ENCODE results near the gene ITPKC.
"Not testable (repeated sequence)": the region's sequence is repeated elsewhere in the genome, so short reads cannot be mapped to it uniquely, and the experiment has no call there.

ITPKC gene

DNA sequence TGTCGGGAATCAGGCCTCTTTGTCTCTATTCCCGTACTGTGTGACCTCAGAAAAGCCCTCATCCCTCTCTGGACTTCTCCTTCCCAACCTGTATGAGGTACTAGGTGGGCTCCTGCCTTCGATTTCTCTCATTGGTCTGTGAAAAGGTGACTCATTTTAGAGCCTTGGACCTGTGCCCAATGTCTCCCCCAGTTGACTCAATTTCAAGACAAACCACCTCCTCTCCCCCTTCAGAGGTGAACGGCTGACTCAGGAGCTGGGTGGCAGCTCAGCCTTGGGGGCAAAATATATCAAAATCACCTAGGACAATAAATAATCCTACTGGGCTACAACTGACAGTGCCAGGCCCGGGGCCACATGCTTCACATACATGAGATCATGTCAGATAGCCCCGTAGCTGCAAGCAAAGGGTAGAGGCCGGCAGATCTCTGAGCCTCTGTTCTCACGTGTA lies 856 bp upstream of the ITPKC start:
- peak; percentile 49 for DNase-seq (ENCODE audit: low spot score)

DNA sequence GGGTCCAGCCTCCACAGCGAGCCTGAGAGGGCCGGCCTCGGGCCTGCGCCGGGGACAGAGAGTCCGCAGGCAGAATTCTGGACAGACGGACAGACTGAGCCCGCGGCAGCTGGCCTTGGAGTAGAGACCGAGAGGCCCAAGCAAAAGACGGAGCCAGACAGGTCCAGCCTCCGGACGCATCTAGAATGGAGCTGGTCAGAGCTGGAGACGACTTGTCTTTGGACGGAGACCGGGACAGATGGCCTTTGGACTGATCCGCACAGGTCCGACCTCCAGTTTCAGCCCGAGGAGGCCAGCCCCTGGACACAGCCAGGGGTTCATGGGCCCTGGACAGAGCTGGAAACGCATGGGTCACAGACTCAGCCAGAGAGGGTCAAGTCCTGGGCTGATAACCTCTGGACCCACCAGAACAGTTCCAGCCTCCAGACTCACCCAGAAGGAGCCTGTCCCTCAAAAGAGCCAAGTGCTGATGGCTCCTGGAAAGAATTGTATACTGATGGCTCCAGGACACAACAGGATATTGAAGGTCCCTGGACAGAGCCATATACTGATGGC lies 490 bp downstream of the ITPKC start:
- DNase-seq (ENCODE audit: low spot score): no peak

DNA sequence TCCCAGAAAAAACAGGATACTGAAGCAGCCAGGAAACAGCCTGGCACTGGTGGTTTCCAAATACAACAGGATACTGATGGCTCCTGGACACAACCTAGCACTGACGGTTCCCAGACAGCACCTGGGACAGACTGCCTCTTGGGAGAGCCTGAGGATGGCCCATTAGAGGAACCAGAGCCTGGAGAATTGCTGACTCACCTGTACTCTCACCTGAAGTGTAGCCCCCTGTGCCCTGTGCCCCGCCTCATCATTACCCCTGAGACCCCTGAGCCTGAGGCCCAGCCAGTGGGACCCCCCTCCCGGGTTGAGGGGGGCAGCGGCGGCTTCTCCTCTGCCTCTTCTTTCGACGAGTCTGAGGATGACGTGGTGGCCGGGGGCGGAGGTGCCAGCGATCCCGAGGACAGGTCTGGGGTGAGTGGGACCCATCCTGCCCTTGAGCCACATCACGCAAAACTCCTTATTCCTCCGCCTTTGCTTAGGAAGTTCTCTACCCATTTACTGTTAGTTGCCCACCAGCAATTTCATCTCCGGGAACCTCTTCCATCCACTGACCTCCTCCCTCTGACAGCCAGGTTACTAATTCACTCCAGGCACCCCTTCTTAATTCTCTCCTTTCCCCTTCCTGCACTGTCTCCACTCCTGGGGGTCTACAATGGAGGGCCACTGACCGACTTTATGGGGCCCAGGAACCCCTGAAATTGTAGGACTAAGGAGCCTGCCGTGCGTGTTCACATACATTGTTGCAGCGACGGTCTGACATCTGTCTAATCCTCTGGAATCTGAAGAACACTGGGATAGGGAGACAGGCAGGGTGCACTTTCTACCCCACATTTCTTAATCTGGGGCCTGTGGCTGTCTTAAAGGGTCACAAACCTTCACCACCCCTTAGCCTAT lies 1.2 kb downstream of the ITPKC start:
- no peak for DNase-seq (ENCODE audit: low spot score)

DNA sequence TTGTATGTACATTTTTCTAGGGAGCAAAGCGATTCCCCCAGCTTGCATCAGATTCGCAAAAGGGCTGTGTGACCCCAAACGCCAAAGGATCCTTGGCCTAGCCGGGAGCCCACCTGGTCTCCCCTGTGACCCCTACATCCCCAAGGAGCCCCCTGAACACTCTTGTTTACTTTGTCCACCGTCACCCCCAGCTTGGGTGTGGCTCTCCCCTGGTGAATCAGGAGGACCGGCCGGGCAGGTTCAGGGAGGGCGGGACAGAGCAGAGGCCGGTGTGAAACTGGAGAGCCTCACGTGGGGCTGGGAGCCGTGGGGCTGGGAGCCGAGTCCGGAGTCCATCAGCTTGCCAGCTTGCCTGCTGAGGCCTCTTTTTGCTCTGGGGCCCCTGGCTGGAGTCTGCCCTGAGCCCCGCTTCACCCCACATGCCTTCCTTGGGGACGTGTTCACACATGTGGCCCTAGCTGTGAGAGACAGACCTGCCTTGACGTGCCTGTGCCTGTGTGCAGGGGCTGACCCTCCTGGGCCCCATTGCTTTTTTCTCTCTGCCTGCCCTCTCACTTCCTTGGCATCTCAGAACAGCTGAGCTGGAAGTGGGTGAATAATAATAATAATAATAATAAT lies 2.0 kb downstream of the ITPKC start:
- DNase-seq (ENCODE audit: low spot score): no peak

DNA sequence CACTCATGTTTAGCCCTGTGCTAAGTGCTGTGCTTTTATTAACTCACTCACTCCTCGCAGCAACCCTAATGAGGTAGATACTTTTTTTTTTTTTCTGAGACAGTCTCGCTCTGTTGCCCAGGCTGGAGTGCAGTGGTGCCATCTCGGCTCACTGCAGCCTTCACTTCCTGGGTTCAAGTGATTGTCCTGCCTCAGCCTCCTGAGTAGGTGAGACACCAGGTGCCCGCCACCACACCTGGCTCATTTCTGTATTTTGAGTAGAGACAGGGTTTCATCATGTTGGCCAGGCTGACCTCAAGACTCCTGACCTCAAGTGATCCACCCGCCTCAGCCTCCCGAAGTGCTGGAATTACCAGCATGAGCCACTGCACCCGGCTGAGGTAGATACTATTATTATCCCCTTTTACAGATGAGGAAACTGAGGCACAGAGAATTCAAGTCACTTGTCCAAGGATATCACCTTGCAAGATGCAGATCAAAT lies 2.5 kb downstream of the ITPKC start:
- no peak for DNase-seq (ENCODE audit: low spot score)

DNA sequence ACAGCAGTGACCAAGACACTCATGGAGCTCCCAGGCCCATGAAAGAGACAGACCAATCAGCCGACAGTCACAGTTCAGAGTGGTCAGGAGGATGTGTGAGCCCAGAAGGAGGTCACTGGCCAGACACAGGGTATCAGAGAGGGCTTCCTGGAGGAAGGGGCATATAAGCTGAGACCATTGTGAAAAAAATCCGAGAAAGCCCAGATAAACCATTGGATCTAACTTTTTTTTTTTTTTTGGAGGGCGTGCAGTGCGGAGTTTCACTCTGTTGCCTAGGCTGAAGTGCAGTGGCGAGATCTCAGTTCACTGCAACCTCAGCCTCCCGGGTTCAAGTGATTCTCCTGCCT lies 4.2 kb downstream of the ITPKC start:
- DNase-seq (ENCODE audit: low spot score): no peak

DNA sequence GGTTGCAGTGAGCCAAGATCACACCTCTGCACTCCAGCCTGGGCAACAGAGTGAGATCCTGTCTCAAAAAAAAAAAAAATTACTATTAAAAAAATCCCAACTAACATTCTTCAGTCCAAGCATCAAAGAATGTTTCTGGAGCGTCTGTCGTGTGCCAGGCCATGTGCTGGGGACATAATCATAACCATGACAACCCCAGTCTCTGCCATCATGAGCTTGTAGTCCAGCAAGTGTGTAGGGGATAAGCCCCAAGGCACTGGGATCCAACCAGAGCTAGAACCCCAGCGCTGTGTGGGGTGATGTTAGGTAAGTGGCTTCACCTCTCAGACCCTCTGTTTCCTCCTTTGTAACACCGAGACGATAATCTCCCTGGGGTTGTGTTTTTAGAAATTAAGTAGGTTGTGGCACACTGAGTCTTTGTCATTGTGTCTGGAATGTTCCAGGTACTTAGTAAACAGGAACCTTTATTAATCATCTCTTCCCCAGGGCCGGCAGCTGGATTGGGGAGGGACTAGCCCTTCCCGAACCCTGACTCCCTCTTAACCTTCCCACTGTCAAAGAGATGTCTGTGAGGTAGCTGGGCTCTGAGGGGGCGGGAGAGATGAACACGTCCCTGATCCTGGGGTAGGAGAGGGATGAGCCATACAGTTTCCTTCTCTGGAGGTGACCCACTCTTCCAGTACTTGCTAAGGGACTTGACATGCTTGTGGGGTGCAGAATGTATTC lies 5.2 kb downstream of the ITPKC start:
- DNase-seq (ENCODE audit: low spot score): no peak

DNA sequence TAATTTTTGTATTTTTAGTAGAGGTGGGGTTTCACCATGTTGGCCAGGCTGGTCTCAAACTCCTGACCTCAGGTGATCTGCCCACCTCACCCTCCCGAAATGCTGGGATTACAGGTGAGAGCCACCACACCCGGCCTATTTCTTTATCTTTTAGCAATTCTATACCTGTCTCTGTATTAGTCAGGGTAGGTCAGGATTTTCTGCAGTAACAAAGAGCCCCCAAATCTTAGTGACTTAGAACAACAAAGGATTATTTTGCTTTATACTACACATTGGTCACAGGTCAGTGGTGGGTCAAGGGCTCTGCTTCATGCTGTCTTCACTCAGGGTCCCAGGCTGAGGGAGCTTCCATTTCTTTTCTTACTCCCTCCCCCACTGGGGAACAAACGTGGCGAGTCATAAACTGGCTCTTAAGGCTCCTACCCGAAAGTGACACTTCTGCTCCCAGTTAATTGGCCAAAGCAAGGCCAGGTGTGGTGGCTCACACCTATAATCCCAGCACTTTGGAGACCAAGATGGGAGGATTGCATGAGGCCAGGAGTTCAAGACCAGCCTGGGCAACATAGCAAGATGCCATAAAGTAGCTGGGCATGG lies 6.8 kb downstream of the ITPKC start:
- DNase-seq (ENCODE audit: low spot score): no peak

DNA sequence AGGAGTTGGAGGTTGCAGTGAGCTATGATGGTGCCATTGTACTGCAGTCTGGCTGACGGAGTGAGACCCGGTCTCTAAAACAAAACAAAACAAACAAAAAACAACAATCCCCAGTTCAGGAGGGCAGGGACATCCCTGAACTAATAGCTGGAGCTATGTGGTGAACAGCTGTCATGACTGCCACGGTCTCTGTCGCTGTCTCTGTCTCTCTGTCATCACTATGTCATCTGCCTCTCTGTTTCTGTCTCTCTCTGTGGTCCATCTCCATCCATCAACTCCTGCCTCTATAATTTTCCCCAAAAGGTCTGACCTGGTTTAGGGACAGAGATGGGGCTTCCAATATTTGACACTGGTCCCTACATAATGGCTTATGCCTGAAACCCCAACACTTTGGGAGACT lies 7.4 kb downstream of the ITPKC start:
- DNase-seq (ENCODE audit: low spot score): no peak

DNA sequence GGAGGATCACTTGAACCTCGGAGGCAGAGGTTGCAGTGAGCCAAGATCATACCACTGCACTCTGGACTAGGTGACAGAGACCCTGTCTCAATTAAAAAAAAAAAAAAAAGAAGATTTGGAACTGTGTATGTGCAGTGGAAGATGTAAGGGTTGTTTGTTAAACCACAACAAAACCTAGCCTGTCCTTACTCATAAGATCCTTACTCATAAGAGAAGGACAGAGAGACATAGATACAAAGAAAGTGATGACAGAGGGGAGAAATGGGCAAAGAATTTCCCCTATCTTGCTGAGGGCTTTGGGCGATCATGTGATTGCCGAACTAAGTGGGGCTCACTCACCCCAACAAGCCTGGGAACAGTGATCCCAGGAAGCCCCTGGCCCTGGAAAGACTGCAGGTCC lies 7.9 kb downstream of the ITPKC start:
- DNase-seq (ENCODE audit: low spot score): no peak

DNA sequence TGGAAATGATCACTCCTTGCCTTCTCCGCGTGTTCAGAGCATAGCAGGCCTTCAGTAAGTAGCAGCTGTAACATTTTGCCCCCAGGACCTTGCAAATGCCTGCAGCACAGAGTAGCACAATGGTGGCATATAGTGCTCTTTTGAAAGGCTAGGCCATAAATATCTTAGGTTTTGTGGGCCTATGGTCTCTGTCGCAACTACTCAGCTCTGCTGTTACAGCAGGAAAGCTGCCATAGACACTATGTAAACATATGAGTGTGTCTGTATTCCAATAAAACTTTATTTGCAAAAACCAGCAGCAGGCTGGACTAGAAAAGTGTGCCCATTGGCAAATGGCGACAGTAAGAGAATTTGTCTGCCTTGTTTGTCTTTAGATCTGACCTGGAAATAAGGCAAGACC lies 9.4 kb downstream of the ITPKC start:
- no peak for DNase-seq (ENCODE audit: low spot score)

DNA sequence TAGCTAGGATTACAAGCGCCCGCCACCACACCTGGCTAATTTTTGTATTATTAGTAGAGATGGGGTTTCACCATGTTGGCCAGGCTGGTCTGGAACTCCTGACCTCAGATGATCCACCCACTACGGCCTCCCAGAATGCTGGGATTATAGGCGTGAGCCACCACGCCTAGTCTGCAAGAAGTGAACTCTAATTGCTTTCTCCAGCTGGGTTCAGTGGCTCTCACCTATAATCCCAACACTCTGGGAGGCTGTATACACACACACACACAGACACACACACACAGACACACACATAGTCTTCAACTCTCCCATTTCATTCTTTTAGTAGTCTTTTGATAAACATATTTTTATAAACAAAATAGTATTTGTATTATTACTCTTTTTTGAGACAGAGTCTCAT lies 13.2 kb downstream of the ITPKC start:
- not testable (repeated sequence) for DNase-seq (ENCODE audit: low spot score)

DNA sequence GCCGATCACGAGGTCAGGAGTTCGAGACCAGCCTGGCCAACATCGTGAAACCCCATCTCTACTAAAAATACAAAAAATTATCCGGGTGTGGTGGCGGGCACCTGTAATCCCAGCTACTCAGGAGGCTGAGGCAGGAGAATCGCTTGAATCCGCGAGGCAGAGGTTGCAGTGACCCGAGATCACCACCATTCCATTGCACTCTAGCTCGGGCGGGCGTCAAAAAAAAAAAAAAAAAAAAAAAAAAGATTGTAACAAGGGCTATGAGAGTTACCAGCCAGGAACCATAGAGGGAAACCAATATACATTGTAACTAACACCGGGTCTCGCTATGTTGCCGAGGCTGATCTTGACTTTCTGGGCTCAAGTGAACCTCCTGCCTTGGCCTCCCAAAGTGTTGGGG lies 15.4 kb downstream of the ITPKC start:
- DNase-seq (ENCODE audit: low spot score): not testable (repeated sequence)

DNA sequence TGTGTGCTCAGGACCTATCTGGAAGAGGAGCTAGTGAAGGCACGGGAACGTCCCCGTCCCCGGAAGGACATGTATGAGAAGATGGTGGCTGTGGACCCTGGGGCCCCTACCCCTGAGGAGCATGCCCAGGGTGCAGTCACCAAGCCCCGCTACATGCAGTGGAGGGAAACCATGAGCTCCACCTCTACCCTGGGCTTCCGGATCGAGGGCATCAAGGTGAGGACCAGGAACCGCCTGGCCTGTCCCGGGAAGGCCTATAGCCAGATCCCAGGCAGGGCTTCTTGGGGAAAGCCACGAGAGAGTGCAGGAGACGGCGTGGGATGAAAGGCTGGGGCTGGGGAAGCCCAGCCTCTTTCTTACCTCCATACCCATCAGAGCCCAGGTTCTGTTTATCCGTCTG lies 16.2 kb downstream of the ITPKC start:
- no peak for DNase-seq (ENCODE audit: low spot score)

DNA sequence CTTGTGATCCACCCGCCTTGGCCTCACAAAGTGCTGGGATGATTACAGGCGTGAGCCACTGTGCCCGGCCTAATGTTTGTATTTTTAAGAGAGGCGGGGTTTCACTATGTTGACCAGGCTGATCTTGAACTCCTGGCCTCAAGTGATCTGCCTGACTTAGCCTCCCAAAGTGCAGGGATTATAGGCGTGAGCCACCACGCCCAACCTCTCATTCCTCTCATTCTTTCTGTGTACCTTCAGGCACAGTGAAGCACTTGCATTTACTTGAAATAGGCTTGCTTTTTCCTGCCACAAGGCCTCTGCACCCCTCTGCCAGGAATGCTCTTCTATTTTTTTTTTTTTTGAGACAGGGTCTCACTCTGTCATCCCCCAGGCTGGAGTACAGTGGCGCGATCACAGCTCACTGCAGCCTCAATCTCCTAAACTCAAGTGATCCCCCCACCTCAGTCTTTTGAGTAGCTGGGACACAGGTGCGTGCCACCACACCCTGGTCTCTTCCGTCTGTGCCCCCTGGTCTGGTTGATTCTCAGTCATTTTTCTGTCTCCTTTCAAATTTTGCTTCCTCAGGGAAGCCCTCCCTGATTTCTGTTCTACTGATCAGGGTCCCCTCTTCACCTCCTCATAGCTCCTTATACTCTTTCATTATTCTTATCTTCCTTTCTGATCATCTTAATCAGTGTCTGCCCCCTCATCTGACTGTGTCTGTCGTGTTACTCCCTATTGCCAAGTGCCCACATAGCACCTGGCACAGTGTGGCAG lies 18.3 kb downstream of the ITPKC start:
- DNase-seq (ENCODE audit: low spot score): no peak

DNA sequence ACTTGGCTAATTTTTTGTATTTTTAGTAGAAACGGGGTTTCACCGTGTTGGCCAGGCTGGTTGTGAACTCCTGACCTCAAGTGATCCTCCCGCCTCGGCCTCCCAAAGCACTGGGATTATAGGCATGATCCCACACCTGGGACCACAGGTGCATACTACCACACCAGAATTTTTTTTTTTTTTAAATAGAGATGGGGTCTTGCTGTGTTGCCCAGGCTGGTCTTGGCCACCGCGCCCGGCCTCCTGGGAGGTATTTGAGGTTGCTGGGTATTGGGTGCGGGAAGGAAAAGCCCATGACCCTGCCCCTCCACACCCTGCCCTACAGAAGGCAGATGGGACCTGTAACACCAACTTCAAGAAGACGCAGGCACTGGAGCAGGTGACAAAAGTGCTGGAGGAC lies 19.7 kb downstream of the ITPKC start:
- DNase-seq (ENCODE audit: low spot score): no peak

DNA sequence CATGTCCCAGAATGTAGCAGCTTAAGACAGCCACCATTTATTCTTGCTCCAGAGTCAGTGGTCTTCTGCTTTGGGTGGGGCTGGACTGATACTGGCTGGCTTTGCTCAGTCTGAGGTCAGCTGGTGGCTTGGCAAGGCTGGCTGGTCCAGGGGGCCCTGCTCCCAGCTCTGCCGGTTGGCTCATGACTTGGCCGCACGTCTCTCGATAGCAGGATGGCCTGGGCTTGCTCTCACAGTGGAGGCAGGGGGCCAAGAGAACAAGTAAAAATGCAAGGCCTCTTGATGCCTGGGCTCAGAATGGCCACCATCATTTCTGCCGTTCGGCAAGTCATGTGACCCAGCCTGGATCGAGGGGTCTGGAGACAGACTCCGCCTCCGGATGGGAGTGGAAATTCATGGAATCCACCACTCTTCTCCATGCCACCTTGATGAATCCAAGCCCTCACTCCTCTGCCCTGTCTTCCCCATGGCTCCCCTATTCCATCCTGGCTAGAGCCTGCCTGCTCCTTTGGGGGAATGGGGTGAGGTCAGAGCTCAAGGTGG lies 20.3 kb downstream of the ITPKC start:
- no peak for DNase-seq (ENCODE audit: low spot score)

DNA sequence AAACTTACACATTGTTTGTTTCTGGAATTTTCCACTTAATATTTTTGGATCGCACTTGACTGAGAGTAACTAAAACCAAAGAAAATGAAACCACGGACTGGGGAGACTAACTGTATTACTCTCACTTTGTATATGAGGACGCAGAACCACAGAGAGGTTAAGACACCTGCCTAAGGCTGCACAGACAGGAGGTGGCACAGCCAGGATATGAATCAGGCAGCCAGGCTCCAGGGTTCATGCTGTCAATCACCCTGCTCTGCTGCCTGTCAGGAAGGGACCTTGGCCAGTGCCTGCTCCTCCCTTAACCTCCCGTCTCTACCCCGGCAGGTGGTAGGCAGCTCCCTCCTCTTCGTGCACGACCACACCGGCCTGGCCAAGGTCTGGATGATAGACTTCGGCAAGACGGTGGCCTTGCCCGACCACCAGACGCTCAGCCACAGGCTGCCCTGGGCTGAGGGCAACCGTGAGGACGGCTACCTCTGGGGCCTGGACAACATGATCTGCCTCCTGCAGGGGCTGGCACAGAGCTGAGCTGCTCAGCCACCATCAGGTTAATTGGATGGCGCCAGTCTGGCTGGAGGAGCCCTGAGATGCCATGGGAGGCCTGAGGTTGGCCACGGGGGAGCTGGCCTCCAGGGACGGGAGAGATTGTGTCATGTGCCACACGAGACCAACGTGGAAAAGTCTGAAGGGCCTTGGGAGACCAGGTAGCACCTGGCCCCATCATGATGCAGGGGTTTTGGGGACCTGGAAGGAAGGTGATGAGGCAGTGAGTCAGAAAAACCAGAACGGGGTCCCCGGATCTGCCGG lies 22.3 kb downstream of the ITPKC start:
- no peak for DNase-seq (ENCODE audit: low spot score)

DNA sequence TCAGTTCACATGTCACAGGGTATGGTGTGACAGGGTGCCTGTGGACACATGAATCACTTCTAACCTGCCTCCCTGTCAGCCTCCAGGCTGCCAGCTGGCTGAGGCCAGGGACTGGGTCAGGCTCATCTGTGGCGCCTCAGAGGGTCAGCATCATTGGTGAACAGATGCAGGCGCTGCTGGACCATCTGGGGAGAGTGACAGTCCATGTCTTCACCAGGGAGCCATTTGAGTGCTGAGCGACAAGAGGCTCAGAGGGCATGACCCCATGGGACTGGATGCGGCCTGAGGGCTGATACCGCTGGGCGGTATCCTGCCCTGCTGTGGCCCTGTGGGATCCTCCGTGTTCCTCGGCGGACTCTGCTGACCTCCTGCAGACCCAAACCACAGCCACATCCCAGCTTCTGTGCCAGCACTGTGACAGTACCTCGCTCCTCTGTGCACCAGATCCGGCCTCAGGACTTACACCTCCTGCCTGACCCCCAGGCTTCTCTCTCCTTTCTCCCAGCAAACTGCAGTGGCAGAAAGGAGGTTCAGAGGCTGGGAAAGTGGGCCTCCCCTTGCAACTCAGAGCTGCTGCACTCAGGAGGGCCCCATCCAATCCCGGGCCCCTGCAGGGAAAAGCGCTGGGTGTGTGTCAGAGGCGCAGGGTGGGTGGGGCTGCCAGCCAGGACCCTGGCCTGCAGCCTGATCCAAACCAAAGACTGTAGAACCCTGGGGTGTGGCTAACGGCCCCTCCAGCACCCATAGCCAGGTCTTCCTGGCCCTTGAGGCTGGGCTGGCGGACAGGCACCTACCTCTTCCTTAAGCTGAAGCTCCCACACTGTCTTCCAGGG lies 23.2 kb downstream of the ITPKC start:
- DNase-seq (ENCODE audit: low spot score): no peak
